Fibroblast of the aortic adventitia (primary cell): Measurements from ENCODE around the gene FAM24A. TPM values are rescaled to one million over a fixed set of nuclear protein-coding genes. Genes with fewer than 3 reads are reported as not detected.
"Not testable (repeated sequence)": the region's sequence is repeated elsewhere in the genome, so short reads cannot be mapped to it uniquely, and the experiment has no call there.

Experiments
- DNase-seq: peaks from one replicate; pipeline ENCODE4 v3.0.0-alpha.2; 2010; ENCODE audit warnings: low read depth
- H3K4me3 ChIP-seq: 2 replicates; pipeline ENCODE4 v1.5.1; 2011; ENCODE audit warnings: low read depth, mild to moderate bottlenecking, control low read depth, low read length, moderate library complexity
- CTCF ChIP-seq: IDR thresholded peaks from 2 replicates; pipeline ENCODE4 v1.5.1; 2011; ENCODE audit warnings: mild to moderate bottlenecking, low read length, control low read depth, inconsistent platforms; ENCODE audit not compliant: insufficient read depth
- total RNA-seq: library from RNA; depleted of rRNA; stranded (reverse); fragments of >200 nt; gene quantifications from 2 replicates; pipeline ENCODE4 v1.2.3, GENCODE V29; 2012; ENCODE audit warnings: low replicate concordance

FAM24A gene
- total RNA-seq, 1 donor = not detected

GRCh38 chr10:122884166-122884565 is 26.2 kb upstream of the FAM24A start:
- DNase-seq = no peak
- no peak overlapping the region for H3K4me3 ChIP-seq
- no peak for TF ChIP-seq CTCF

DNA sequence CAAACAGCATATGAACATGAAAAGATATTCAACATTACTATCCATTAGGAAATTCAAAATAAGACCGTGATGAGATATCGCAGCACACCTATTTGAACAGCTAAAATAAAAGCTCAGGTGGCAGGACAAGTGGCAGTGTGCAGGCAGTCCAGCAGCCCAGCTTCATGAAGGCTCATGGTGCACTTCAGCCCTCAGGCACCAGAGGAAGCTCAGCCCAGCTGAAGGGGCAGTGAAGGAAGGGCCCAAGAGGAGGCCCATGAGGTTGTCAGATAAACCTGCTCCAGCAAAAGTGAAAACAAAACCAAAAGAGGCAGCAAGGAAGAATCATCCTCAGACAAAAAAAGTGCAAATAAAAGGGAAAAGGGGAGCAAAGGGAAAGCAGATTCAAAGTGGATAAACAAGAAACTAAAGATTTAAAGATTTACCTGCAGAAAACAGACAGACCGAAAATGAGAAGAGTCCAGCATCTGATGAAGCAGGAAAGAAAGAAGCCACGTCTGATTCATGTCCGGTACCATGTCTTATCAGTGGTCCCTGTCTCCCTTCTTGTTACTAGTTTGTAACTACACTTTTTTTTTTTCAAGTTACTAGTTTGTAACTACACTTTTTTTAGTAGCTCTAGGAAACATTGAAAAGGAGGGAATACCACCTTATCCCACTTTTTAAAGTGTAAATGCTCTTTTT is 16.0 kb upstream of the FAM24A start:
- H3K4me3 ChIP-seq = no peak overlapping the region
- TF ChIP-seq CTCF = no peak
- DNase-seq = no peak

DNA sequence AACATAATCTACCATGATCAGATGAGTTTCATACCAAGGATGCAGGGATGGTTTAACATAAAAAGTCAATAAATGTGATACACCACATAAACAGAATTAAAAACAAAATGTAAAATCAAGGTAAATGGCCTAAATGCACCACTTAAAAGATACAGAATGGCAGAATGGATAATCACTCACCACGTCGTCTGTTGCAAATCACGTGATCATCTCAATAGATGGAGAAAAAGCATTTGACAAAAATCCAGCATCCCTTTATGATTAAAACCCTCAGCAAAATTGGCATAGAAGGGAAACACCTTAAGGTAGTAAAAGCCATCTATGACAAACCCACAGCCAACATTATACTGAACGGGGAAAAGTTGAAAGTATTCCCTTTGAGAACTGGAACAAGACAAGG is 6.5 kb upstream of the FAM24A start:
- DNase-seq, H3K4me3 ChIP-seq: not testable (repeated sequence)

DNA sequence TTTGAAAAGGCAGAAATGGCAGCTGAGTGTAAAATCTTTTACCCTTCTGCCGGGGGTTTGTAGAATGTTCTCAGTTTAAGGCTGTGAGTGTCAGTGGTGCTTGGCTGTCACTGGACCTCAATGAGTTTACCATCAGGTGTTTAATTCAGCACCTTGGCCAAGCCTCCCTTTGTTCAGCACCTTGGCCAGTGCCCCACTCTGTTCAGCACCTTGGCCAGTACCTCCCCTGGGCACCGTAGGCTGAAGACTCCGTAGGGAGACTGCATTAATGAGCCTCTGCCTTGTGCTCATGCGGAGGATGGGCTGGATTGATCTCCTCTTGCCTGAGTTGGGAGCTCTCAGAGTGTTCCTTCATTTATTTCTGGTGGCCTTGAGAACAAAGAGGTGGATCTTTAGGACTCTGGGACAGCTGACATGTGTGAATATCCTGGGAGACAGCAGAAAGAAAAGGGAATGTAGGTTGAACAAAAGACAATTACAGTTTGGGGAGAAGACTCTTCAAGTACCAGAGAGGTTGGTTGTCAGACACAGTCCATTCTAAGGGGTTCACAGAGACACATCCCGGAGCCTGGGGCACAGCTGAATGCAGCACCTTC is 1.6 kb downstream of the FAM24A start:
- peak; percentile 53 for DNase-seq
- H3K4me3 ChIP-seq = no peak overlapping the region
- TF ChIP-seq CTCF = no peak

DNA sequence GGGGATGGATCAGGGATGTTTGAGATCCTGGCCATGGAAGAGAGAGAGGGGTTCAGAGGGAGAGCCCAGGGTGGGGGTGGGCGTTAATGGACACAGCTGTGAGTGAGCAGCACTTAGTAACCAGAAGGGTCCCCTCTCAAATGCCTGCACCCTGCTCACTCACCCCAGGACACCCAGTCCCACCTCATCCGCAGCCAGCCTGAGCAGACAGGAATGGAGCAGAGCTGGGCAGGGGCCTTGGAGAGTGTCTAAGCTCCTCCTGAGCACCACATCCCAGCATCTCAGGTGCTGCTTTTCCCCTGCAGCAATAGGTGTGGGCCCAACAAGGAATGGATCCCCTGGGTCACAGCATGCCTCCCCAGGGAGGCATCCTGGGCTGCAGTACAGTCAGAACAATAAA is 5.3 kb downstream of the FAM24A start:
- no peak overlapping the region for H3K4me3 ChIP-seq
- TF ChIP-seq CTCF = no peak
- DNase-seq = no peak

DNA sequence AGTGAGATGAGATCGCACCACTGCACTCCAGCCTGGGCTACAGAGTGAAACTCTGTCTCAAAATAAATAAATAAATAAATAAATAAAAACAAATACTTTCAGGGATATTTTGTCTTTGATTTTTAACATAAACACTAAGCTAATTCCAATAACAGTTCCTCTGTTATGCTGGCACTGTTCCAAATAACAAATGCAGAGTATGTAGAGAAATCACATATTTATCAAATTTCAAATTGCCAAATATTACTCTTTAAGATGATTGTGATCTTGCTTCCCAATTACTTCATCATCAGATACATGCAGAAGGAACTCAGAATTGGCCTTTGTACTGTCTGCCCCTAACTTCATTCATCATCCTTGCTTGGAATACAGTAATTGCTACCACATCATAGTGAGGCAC is 19.7 kb downstream of the FAM24A start:
- no peak for DNase-seq
- TF ChIP-seq CTCF = no peak
- no peak overlapping the region for H3K4me3 ChIP-seq

DNA sequence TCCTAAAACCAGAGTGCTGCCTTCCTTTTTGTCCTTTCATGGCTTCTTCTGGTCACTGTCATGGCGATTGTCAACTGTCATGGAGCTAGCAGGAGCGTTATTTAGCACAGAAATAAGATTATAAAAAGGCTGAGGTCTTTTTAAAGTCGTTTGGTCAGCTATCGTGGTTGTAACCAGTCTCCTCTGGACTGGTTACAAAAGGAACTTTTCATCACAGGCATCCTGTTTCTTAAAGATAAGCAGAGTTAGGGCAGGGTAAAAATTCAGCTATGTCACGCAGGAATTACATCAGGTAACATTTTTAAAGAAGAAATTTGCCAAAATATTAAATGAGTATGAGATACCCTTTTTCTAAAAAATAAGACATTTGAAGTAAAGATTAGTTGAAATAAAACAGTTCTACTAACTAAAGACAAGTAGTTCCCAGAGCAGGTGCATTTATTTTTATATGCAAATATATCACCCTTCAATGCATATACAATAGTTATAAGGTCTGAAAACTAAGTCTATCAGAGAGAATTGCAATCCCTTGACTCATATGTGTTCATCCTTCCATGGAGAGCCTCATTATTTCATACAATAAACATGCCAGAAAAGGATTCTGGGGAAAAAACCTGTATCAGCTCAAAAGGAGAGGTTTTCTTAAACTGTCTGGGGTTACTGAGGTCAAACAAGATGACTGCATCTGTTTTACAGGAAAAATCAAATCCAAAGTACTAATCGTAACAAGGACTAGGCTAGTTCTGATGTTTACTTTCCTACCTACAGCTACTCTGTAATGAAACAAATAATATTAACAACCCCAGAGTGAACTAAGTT is 20.9 kb downstream of the FAM24A start:
- DNase-seq = no peak
- H3K4me3 ChIP-seq = no peak overlapping the region
- no peak for TF ChIP-seq CTCF
